Trophoblast cell (in vitro differentiated cells and primary cell): ENCODE results near the gene ZNF18.
"Not testable (repeated sequence)": the region's sequence is repeated elsewhere in the genome, so short reads cannot be mapped to it uniquely, and the experiment has no call there.

Source experiments
- DNase-seq, 2 donors: peaks; one replicate each; pipeline ENCODE4 v3.0.0-alpha.2; 2016
- H2AFZ ChIP-seq: 2 replicates; pipeline ENCODE4 v1.6.1; 2013; ENCODE audit warnings: low read length, moderate library complexity, mild to moderate bottlenecking; ENCODE audit not compliant: insufficient read depth, poor library complexity
- H2AK5ac ChIP-seq: 2 replicates; pipeline ENCODE4 v1.6.1; 2013; ENCODE audit warnings: mild to moderate bottlenecking, low read length
- H2BK120ac ChIP-seq: 2 replicates; pipeline ENCODE4 v1.6.1; 2013; ENCODE audit warnings: low read length, mild to moderate bottlenecking, moderate library complexity; ENCODE audit not compliant: insufficient read depth, poor library complexity
- H2BK12ac ChIP-seq: 2 replicates; pipeline ENCODE4 v1.6.1; 2013; ENCODE audit warnings: mild to moderate bottlenecking, low read length, moderate library complexity
- H2BK5ac ChIP-seq: 2 replicates; pipeline ENCODE4 v1.6.1; 2013; ENCODE audit warnings: low read length, low read depth, moderate library complexity, mild to moderate bottlenecking; ENCODE audit not compliant: poor library complexity
- H3K14ac ChIP-seq: 2 replicates; pipeline ENCODE4 v1.6.1; 2013; ENCODE audit warnings: mild to moderate bottlenecking, low read length
- H3K18ac ChIP-seq: 2 replicates; pipeline ENCODE4 v1.6.1; 2013; ENCODE audit warnings: mild to moderate bottlenecking, low read length
- H3K23ac ChIP-seq: 2 replicates; pipeline ENCODE4 v1.6.1; 2013; ENCODE audit warnings: low read length
- H3K27ac ChIP-seq: 2 replicates; pipeline ENCODE4 v1.5.1; 2013; ENCODE audit warnings: low read depth, mild to moderate bottlenecking, inconsistent platforms, low read length, moderate library complexity
- H3K27me3 ChIP-seq: 2 replicates; pipeline ENCODE4 v1.6.1; 2013; ENCODE audit warnings: inconsistent platforms, mild to moderate bottlenecking, low read length, moderate library complexity; ENCODE audit not compliant: insufficient read depth
- H3K36me3 ChIP-seq, 2 experiments: 1 replicate in 1 of 2; 2 replicates in 1 of 2; pipeline ENCODE4 v1.6.1; 2013; ENCODE audit warnings: low read length in 2 of 2, mild to moderate bottlenecking in 2 of 2, moderate library complexity in 1 of 2; ENCODE audit not compliant: insufficient read depth in 2 of 2, control insufficient read depth in 1 of 2
- H3K4ac ChIP-seq: 2 replicates; pipeline ENCODE4 v1.6.1; 2013; ENCODE audit warnings: low read depth, mild to moderate bottlenecking, low read length, moderate library complexity
- H3K4me1 ChIP-seq, 2 experiments: 1 replicate in 1 of 2; 2 replicates in 1 of 2; pipeline ENCODE4 v1.6.1; 2013; ENCODE audit warnings: low read length in 2 of 2, mild to moderate bottlenecking in 2 of 2, moderate library complexity in 1 of 2; ENCODE audit not compliant: insufficient read depth in 2 of 2, control insufficient read depth in 1 of 2
- H3K4me2 ChIP-seq: 2 replicates; pipeline ENCODE4 v1.6.1; 2013; ENCODE audit warnings: inconsistent platforms, mild to moderate bottlenecking, low read length, moderate library complexity
- H3K4me3 ChIP-seq: 2 replicates; pipeline ENCODE4 v1.5.1; 2013; ENCODE audit warnings: mild to moderate bottlenecking, low read depth, low read length, inconsistent platforms
- H3K79me1 ChIP-seq: one replicate; pipeline ENCODE4 v1.6.1; 2013; ENCODE audit warnings: low read length
- H3K79me2 ChIP-seq: 2 replicates; pipeline ENCODE4 v1.6.1; 2013; ENCODE audit warnings: low read length, mild to moderate bottlenecking; ENCODE audit not compliant: control insufficient read depth, insufficient read depth, poor library complexity
- H3K9ac ChIP-seq: 2 replicates; pipeline ENCODE4 v1.6.1; 2013; ENCODE audit warnings: mild to moderate bottlenecking, low read length
- H3K9me3 ChIP-seq: 2 replicates; pipeline ENCODE4 v1.6.1; 2013; ENCODE audit warnings: low read depth, mild to moderate bottlenecking, control low read depth, inconsistent platforms, low read length; ENCODE audit not compliant: insufficient read depth
- H4K12ac ChIP-seq: 2 replicates; pipeline ENCODE4 v1.6.1; 2013; ENCODE audit warnings: low read depth, mild to moderate bottlenecking, low read length, moderate library complexity
- H4K8ac ChIP-seq: 2 replicates; pipeline ENCODE4 v1.6.1; 2013; ENCODE audit warnings: low read depth, mild to moderate bottlenecking, low read length, moderate library complexity
- H4K91ac ChIP-seq: one replicate; pipeline ENCODE4 v1.6.1; 2013; ENCODE audit warnings: low read depth, mild to moderate bottlenecking, low read length, moderate library complexity
- WGBS: extraction: QIAGEN DNeasy Blood & Tissue Kit; methylation state at CpG from one replicate; pipeline ENCODE4 v1.1.7; 2013; ENCODE audit warnings: missing lambda C conversion rate; ENCODE audit not compliant: insufficient read length, insufficient coverage; ENCODE audit errors: extremely low coverage; 5-methylcytosine and 5-hydroxymethylcytosine counted together

ZNF18 gene

GRCh38 chr17:11948789-11949188 lies 48.5 kb downstream of the ZNF18 start:
- Histone ChIP-seq H3K18ac (no peak overlapping the region), H3K27ac (no peak overlapping the region), H3K79me2 (no peaks in the 10 kb centered on the region), H3K4me1 (peaks cover 2% of the 10 kb centered on the region in 2 experiments), H3K9me3 (peaks cover 4% of the 10 kb centered on the region), H3K14ac (no peak overlapping the region), H3K4me2 (no peak overlapping the region), H4K12ac (no peak overlapping the region), H4K8ac (no peak overlapping the region), H3K27me3 (no peaks in the 10 kb centered on the region), H2AFZ (no peak overlapping the region), H3K36me3 (peaks cover 2% of the 10 kb centered on the region in 2 experiments), H2AK5ac (no peak overlapping the region), H2BK12ac (no peak overlapping the region), H3K4ac (no peak overlapping the region), H4K91ac (no peak overlapping the region), H2BK120ac (no peak overlapping the region), H3K4me3 (no peak overlapping the region), H3K79me1 (no peaks in the 10 kb centered on the region), H2BK5ac (no peak overlapping the region), H3K23ac (no peak overlapping the region), H3K9ac (no peak overlapping the region)
- DNase-seq = no peak
- no CpG with 5 or more reads among the region's 6 CpGs for WGBS

DNA sequence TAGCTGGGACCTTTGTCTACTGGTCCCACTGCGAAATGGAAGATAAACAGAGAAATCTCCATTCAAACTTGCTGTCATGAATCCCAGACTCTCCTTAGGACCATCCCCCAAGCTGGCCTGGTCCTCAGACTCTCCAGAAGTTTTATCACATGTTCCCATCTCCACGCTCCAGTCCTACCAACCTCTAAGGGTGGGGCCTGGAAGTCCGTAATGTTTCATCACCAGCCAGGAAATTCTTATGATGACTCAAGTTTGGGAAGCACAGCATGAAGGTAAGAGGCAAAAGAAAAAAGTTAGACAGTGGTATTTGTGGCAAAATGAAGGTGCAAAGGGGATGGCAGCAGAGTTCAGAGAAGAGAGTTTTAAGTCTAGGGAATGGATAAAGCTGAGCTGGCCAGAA lies 52.7 kb downstream of the ZNF18 start:
- no CpG with 5 or more reads among the region's 3 CpGs for WGBS
- H4K8ac ChIP-seq = no peak overlapping the region
- H4K91ac ChIP-seq = no peak overlapping the region
- no peaks in the 10 kb centered on the region for H3K36me3 ChIP-seq
- no peaks in the 10 kb centered on the region for H3K79me2 ChIP-seq
- H3K14ac ChIP-seq = no peak overlapping the region
- no peak overlapping the region for H2BK120ac ChIP-seq
- H4K12ac ChIP-seq = no peak overlapping the region
- H2BK12ac ChIP-seq = no peak overlapping the region
- DNase-seq = peak in 1 of 2 donors; percentile 45
- H2AFZ ChIP-seq = no peak overlapping the region
- H3K4ac ChIP-seq = no peak overlapping the region
- H3K4me3 ChIP-seq = no peak overlapping the region
- H2BK5ac ChIP-seq = no peak overlapping the region
- no peaks in the 10 kb centered on the region for H3K27me3 ChIP-seq
- no peak overlapping the region for H3K18ac ChIP-seq
- no peak overlapping the region for H2AK5ac ChIP-seq
- H3K27ac ChIP-seq = no peak overlapping the region
- H3K23ac ChIP-seq = no peak overlapping the region
- no peak overlapping the region for H3K9ac ChIP-seq
- H3K9me3 ChIP-seq = no peaks in the 10 kb centered on the region
- peaks cover 2% of the 10 kb centered on the region in 2 experiments for H3K4me1 ChIP-seq
- no peak overlapping the region for H3K4me2 ChIP-seq
- no peaks in the 10 kb centered on the region for H3K79me1 ChIP-seq

DNA sequence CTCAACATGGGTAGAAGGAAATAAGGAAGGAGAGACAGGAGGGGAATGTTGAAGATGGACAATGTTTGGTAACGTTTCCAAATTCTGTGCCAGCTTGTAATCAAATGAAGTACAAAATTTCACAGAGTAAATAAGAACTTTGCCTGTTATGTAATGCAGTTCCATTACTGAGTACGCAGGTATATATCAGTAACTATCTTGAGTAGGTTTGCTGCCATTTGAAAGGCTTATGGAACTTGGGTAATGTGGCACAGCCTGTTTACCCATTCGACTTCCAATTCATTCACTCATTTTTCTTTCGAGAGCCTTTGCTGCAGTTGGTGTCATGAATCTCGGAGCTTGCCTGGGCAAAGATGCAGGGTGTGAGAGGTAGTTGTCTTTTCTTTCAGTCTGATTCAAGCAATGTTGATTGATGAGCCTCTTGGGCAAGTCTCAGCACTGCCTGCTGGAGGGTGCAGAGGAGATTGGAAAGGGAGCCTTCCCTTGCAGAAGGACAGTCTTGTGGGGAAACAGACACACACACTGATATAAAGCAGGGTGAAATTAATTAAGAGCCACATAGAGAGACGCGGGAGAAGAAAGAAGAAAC lies 53.4 kb downstream of the ZNF18 start:
- no peak overlapping the region for H3K14ac ChIP-seq
- peaks cover 2% of the 10 kb centered on the region in 2 experiments for H3K4me1 ChIP-seq
- no peak overlapping the region for H3K18ac ChIP-seq
- no peak overlapping the region for H4K8ac ChIP-seq
- H2BK12ac ChIP-seq = no peak overlapping the region
- no peak overlapping the region for H2BK5ac ChIP-seq
- no peak overlapping the region for H2AK5ac ChIP-seq
- H2BK120ac ChIP-seq = no peak overlapping the region
- no peak overlapping the region for H4K12ac ChIP-seq
- no peak overlapping the region for H3K9ac ChIP-seq
- H3K4me3 ChIP-seq = no peak overlapping the region
- H2AFZ ChIP-seq = peak overlapping the region; percentile 17
- no peaks in the 10 kb centered on the region for H3K36me3 ChIP-seq
- H3K4me2 ChIP-seq = no peak overlapping the region
- no peaks in the 10 kb centered on the region for H3K9me3 ChIP-seq
- no peak overlapping the region for H3K27ac ChIP-seq
- H3K79me1 ChIP-seq = no peaks in the 10 kb centered on the region
- no peaks in the 10 kb centered on the region for H3K79me2 ChIP-seq
- WGBS = no CpG with 5 or more reads among the region's 7 CpGs
- H4K91ac ChIP-seq = no peak overlapping the region
- H3K4ac ChIP-seq = no peak overlapping the region
- no peaks in the 10 kb centered on the region for H3K27me3 ChIP-seq
- DNase-seq = peak in 1 of 2 donors; percentile 53
- no peak overlapping the region for H3K23ac ChIP-seq

DNA sequence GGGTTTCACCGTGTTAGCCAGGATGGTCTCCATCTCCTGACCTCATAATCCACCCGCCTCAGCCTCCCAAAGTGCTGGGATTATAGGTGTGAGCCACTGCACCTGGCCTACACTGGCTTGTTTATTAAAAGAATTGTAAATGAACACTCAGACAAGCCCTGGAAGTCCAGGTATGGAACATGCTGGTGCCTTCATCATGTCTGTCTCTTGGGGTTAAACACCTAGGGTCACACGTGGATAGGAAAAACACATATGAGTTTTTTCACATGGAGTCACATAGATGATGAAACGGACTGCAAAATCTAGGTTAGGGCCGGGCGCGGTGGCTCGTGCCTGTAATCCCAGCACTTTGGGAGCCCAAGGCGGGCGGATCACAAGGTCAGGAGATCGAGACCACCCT lies 54.2 kb downstream of the ZNF18 start:
- not testable (repeated sequence) for H3K79me2 ChIP-seq, H3K4ac ChIP-seq, H3K4me1 ChIP-seq, H4K8ac ChIP-seq, H2BK12ac ChIP-seq, H3K23ac ChIP-seq, H4K91ac ChIP-seq, H2BK120ac ChIP-seq, H2AFZ ChIP-seq, H3K14ac ChIP-seq, H3K79me1 ChIP-seq, H3K9me3 ChIP-seq, H3K27me3 ChIP-seq, H2BK5ac ChIP-seq, H2AK5ac ChIP-seq, H3K9ac ChIP-seq, H3K18ac ChIP-seq, H3K36me3 ChIP-seq, H3K4me2 ChIP-seq, H3K27ac ChIP-seq, H4K12ac ChIP-seq, H3K4me3 ChIP-seq
- peak; percentile 56 to 70 for DNase-seq
- no CpG with 5 or more reads among the region's 11 CpGs for WGBS
